ENCODE measurements around the gene CCDC51. TPM values are rescaled to one million over a fixed set of nuclear protein-coding genes. Genes with fewer than 3 reads are reported as not detected.
"Not testable (repeated sequence)": the region's sequence is repeated elsewhere in the genome, so short reads cannot be mapped to it uniquely, and the experiment has no call there.

Gene CCDC51
- total RNA-seq, 1 donor, result 17.4 TPM

DNA sequence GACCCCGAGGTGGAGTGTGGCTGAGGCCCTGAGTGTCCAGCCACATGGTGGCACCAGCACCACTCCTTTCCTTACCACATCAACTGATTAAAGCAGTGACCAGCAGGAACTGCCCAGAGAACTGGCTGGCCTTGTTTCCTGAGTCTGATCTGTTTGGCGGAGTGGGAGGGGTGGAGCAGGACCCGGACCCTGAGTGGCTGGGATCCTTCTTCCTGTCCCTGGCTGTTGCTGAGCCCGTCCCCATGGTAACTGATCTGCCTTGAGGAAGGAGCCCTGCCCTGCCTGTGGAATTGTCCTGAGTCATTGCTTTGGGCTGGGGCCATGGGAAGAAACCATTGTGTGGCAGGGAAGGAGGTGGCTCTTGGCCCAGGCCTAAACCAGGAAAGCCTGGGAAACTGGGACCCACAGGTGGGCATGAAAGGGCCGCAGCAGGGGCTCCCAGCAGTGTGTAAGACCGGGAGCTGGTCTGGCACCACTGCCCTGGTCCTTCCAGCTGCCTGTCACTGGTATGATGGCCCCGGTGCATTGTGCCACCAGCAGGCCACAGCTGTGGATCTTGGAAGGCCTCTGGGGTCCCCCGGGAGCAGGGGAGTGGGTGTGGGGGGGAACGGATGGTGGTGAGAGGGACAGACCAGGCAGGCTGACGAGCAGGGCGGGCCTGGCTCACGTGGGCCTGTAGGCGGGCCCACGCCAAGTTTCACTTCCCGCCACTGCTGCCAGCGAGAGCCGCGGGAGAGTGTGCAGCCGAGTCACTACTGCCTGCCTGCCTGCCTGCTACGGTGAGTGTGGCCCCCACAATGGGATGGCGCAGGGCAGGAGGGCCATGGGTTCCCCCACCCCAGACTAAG, 25.8 kb upstream of the CCDC51 start:
- peaks cover 27% of the 10 kb centered on the region for H3K4me1 ChIP-seq (ENCODE audit: insufficient read depth, low read length)

GRCh38 chr3:48465237-48465530, 25.3 kb upstream of the CCDC51 start:
- Histone ChIP-seq H3K27ac (ENCODE audit: low read depth, low read length) (peak overlapping the region; percentile 100), H3K4me1 (ENCODE audit: insufficient read depth, low read length) (peaks cover 27% of the 10 kb centered on the region), H3K36me3 (ENCODE audit: insufficient read depth, low read length) (peaks cover 40% of the 10 kb centered on the region), H3K9me3 (ENCODE audit: low read depth, low read length) (no peaks in the 10 kb centered on the region), H2AFZ (ENCODE audit: low read length) (peak overlapping the region; percentile 58), H4K20me1 (ENCODE audit: insufficient read depth, low read length) (peaks cover 4% of the 10 kb centered on the region), H3K4me3 (ENCODE audit: insufficient read depth, low read length) (no peak overlapping the region), H3K4me2 (ENCODE audit: insufficient read depth, low read length) (peak overlapping the region; percentile 23), H3K27me3 (ENCODE audit: insufficient read depth, low read length) (no peaks in the 10 kb centered on the region), H3K79me2 (ENCODE audit: insufficient read depth, low read length) (peaks cover 39% of the 10 kb centered on the region)
- no peak for TF ChIP-seq CTCF (IDR thresholded peaks at IDR 0.05; ENCODE audit: extremely low read depth, low read depth, low read length)
- DNase-seq (ENCODE audit: insufficient read length, low spot score, missing footprints), result no peak

More for the DNA sequence above, 25.8 kb upstream of the CCDC51 start:
- peak overlapping the region; percentile 100 for H3K27ac ChIP-seq (ENCODE audit: low read depth, low read length)
- H3K79me2 ChIP-seq (ENCODE audit: insufficient read depth, low read length), result peaks cover 45% of the 10 kb centered on the region
- DNase-seq (ENCODE audit: insufficient read length, low spot score, missing footprints), result peak; percentile 100
- H4K20me1 ChIP-seq (ENCODE audit: insufficient read depth, low read length), result peaks cover 4% of the 10 kb centered on the region
- peak; percentile 80 for TF ChIP-seq CTCF (IDR thresholded peaks at IDR 0.05; ENCODE audit: extremely low read depth, low read depth, low read length)
- peak overlapping the region; percentile 78 for H3K4me3 ChIP-seq (ENCODE audit: insufficient read depth, low read length)
- peaks cover 35% of the 10 kb centered on the region for H3K36me3 ChIP-seq (ENCODE audit: insufficient read depth, low read length)
- H3K9me3 ChIP-seq (ENCODE audit: low read depth, low read length), result no peaks in the 10 kb centered on the region
- no peaks in the 10 kb centered on the region for H3K27me3 ChIP-seq (ENCODE audit: insufficient read depth, low read length)
- peak overlapping the region; percentile 93 for H3K4me2 ChIP-seq (ENCODE audit: insufficient read depth, low read length)
- peak overlapping the region; percentile 80 for H2AFZ ChIP-seq (ENCODE audit: low read length)

DNA sequence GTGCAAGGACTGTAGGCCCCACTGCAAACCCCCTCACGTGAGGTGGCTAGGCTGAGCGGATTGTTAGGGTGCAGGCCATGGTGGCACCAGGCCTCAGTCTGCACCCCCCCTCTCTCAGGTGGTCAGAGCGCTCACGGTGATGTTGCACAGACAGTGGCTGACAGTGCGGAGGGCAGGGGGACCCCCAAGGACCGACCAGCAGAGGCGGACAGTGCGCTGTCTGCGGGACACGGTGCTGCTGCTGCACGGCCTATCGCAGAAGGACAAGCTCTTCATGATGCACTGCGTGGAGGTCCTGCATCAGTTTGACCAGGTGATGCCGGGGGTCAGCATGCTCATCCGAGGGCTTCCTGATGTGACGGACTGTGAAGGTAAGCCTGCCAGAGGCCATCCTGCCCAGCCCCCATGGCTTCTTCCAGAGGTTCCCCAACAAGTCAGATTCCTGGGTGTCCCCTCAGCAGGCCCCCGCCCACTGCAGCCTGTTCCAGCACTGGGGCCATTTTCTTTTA, 24.8 kb upstream of the CCDC51 start:
- Histone ChIP-seq H4K20me1 (ENCODE audit: insufficient read depth, low read length) (peaks cover under 1% of the 10 kb centered on the region), H3K27me3 (ENCODE audit: insufficient read depth, low read length) (no peaks in the 10 kb centered on the region), H3K4me1 (ENCODE audit: insufficient read depth, low read length) (peaks cover 27% of the 10 kb centered on the region), H3K27ac (ENCODE audit: low read depth, low read length) (peak overlapping the region; percentile 100), H3K9me3 (ENCODE audit: low read depth, low read length) (no peaks in the 10 kb centered on the region), H3K4me2 (ENCODE audit: insufficient read depth, low read length) (peak overlapping the region; percentile 23), H2AFZ (ENCODE audit: low read length) (no peak overlapping the region), H3K79me2 (ENCODE audit: insufficient read depth, low read length) (peaks cover 35% of the 10 kb centered on the region), H3K36me3 (ENCODE audit: insufficient read depth, low read length) (peaks cover 44% of the 10 kb centered on the region), H3K4me3 (ENCODE audit: insufficient read depth, low read length) (no peak overlapping the region)
- peak; percentile 72 for DNase-seq (ENCODE audit: insufficient read length, low spot score, missing footprints)
- TF ChIP-seq CTCF (IDR thresholded peaks at IDR 0.05; ENCODE audit: extremely low read depth, low read depth, low read length), result no peak

GRCh38 chr3:48463703-48464102, 23.8 kb upstream of the CCDC51 start:
- Histone ChIP-seq H3K27me3 (ENCODE audit: insufficient read depth, low read length) (no peaks in the 10 kb centered on the region), H3K27ac (ENCODE audit: low read depth, low read length) (no peak overlapping the region), H3K79me2 (ENCODE audit: insufficient read depth, low read length) (peaks cover 24% of the 10 kb centered on the region), H2AFZ (ENCODE audit: low read length) (no peak overlapping the region), H3K4me2 (ENCODE audit: insufficient read depth, low read length) (no peak overlapping the region), H3K9me3 (ENCODE audit: low read depth, low read length) (no peaks in the 10 kb centered on the region), H3K36me3 (ENCODE audit: insufficient read depth, low read length) (peaks cover 42% of the 10 kb centered on the region), H3K4me1 (ENCODE audit: insufficient read depth, low read length) (peaks cover 27% of the 10 kb centered on the region), H3K4me3 (ENCODE audit: insufficient read depth, low read length) (no peak overlapping the region), H4K20me1 (ENCODE audit: insufficient read depth, low read length) (no peaks in the 10 kb centered on the region)
- DNase-seq (ENCODE audit: insufficient read length, low spot score, missing footprints), result peak; percentile 45
- TF ChIP-seq CTCF (IDR thresholded peaks at IDR 0.05; ENCODE audit: extremely low read depth, low read depth, low read length), result no peak

DNA sequence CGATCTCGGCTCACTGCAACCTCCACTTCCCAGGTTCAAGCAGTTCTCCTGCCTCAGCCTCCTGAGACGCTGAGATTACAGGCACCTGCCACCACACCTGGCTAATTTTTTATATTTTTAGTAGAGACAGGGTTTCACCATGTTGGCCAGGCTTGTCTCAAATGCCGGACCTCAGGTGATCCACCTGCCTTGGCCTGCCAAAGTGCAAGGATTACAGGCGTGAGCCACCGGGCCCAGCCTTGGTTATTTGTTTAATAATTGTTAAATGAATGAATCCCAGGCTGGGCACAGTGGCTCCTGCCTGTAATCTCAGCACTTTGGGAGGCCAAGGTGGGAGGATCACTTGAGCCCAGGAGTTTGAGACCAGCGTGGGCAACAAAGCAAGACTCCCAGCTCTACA, 21.8 kb upstream of the CCDC51 start:
- not testable (repeated sequence) for H3K27ac ChIP-seq (ENCODE audit: low read depth, low read length); H4K20me1 ChIP-seq (ENCODE audit: insufficient read depth, low read length); H2AFZ ChIP-seq (ENCODE audit: low read length); H3K4me2 ChIP-seq (ENCODE audit: insufficient read depth, low read length); H3K9me3 ChIP-seq (ENCODE audit: low read depth, low read length); H3K27me3 ChIP-seq (ENCODE audit: insufficient read depth, low read length); H3K79me2 ChIP-seq (ENCODE audit: insufficient read depth, low read length); DNase-seq (ENCODE audit: insufficient read length, low spot score, missing footprints); H3K4me3 ChIP-seq (ENCODE audit: insufficient read depth, low read length)
- H3K4me1 ChIP-seq (ENCODE audit: insufficient read depth, low read length), result peaks cover 15% of the 10 kb centered on the region
- peaks cover 30% of the 10 kb centered on the region for H3K36me3 ChIP-seq (ENCODE audit: insufficient read depth, low read length)
